Inflammatory macrophage treated with lipopolysaccharide for 1 hour (primary cell): ENCODE measurements around the gene CMIP.

Experiments
- DNase-seq, 2 donors: peaks; one replicate each; pipeline ENCODE4 v3.0.0-alpha.2; 2020 to 2022

Gene CMIP

GRCh38 chr16:81610936-81611335 is 166.3 kb downstream of the CMIP start:
- DNase-seq, result no peak

- no peak for DNase-seq
Measured at GRCh38 chr16:81611721-81612120, 167.1 kb downstream of the CMIP start.

- DNase-seq, result no peak
Measured at GRCh38 chr16:81612351-81613163, 167.9 kb downstream of the CMIP start.

- no peak for DNase-seq
Measured at GRCh38 chr16:81614171-81614570, 169.6 kb downstream of the CMIP start.

GRCh38 chr16:81614654-81615359 is 170.2 kb downstream of the CMIP start:
- DNase-seq, result no peak

- DNase-seq, result no peak
Measured at GRCh38 chr16:81615411-81615810, 170.8 kb downstream of the CMIP start.

- no peak for DNase-seq
Measured at GRCh38 chr16:81615833-81616232, 171.2 kb downstream of the CMIP start.

GRCh38 chr16:81616321-81617020 is 171.9 kb downstream of the CMIP start:
- DNase-seq, result no peak

- DNase-seq, result no peak
Measured at GRCh38 chr16:81617021-81617346, 172.4 kb downstream of the CMIP start.

GRCh38 chr16:81618187-81618586 is 173.6 kb downstream of the CMIP start:
- DNase-seq, result no peak

- no peak for DNase-seq
Measured at GRCh38 chr16:81618661-81619060, 174.1 kb downstream of the CMIP start.

GRCh38 chr16:81620029-81620428 is 175.4 kb downstream of the CMIP start:
- no peak for DNase-seq

- DNase-seq, result no peak
Measured at GRCh38 chr16:81620796-81621195, 176.2 kb downstream of the CMIP start.

- DNase-seq, result no peak
Measured at GRCh38 chr16:81621496-81621895, 176.9 kb downstream of the CMIP start.

- peak; percentile 17 to 75 for DNase-seq
Measured at GRCh38 chr16:81623365-81624102, 178.9 kb downstream of the CMIP start.

GRCh38 chr16:81624403-81624759 is 179.8 kb downstream of the CMIP start:
- no peak for DNase-seq

- DNase-seq, result no peak
Measured at GRCh38 chr16:81624760-81625543, 180.3 kb downstream of the CMIP start.

- peak; percentile 69 to 79 for DNase-seq
Measured at GRCh38 chr16:81625544-81626153, 181.0 kb downstream of the CMIP start.

GRCh38 chr16:81626181-81626674 is 181.6 kb downstream of the CMIP start:
- DNase-seq, result peak in 1 of 2 donors; percentile 13

- no peak for DNase-seq
Measured at GRCh38 chr16:81627024-81627423, 182.4 kb downstream of the CMIP start.

GRCh38 chr16:81627729-81628244 is 183.2 kb downstream of the CMIP start:
- DNase-seq, result no peak
